HepG2 (cell line): ENCODE measurements around the gene COQ4. TPM values are rescaled to one million over a fixed set of nuclear protein-coding genes. Genes with fewer than 3 reads are reported as not detected.

Experiments used
- CBFB ChIP-seq: sonication (generic); formaldehyde crosslinking; IDR thresholded peaks from 2 replicates; pipeline ENCODE4 v1.4.0; 2020; ENCODE audit warnings: missing genetic modification reagents
- CEBPG ChIP-seq: IDR thresholded peaks from 2 replicates; pipeline ENCODE4 v1.6.1; 2016
- ETV5 ChIP-seq: IDR thresholded peaks from 2 replicates; pipeline ENCODE4 v1.6.1; 2018; ENCODE audit warnings: missing biosample characterization, missing genetic modification reagents, inconsistent platforms, borderline replicate concordance
- GTF3A ChIP-seq: sonication (generic); formaldehyde crosslinking; conservative IDR thresholded peaks from 2 replicates; pipeline ENCODE4 v1.4.0; 2020; ENCODE audit warnings: mild to moderate bottlenecking, missing genetic modification reagents
- HNRNPL ChIP-seq: fragments of 200-400 bp; formaldehyde crosslinking; IDR thresholded peaks from 2 replicates; pipeline ENCODE4 v1.6.1; 2017; ENCODE audit warnings: mild to moderate bottlenecking, low read depth, low read length
- KDM3A ChIP-seq: IDR thresholded peaks from 2 replicates; pipeline ENCODE4 v1.6.1; 2018; ENCODE audit warnings: low read depth, missing compliant biosample characterization
- ZMAT3 ChIP-seq: sonication (generic); formaldehyde crosslinking; conservative IDR thresholded peaks from 2 replicates; pipeline ENCODE4 v1.7.0; 2021; ENCODE audit warnings: missing genetic modification reagents
- ZNF10 ChIP-seq: sonication (generic); formaldehyde crosslinking; IDR thresholded peaks from 2 replicates; pipeline ENCODE4 v1.4.0; 2020; ENCODE audit warnings: mild to moderate bottlenecking, low read depth, missing genetic modification reagents, borderline replicate concordance
- ZNF331 ChIP-seq: sonication (generic); formaldehyde crosslinking; IDR thresholded peaks from 2 replicates; pipeline ENCODE4 v1.4.0; 2020; ENCODE audit warnings: missing genetic modification reagents
- ZNF569 ChIP-seq: sonication (generic); formaldehyde crosslinking; IDR thresholded peaks from 2 replicates; pipeline ENCODE4 v1.5.0; 2020; ENCODE audit warnings: mild to moderate bottlenecking, missing genetic modification reagents, moderate library complexity, borderline replicate concordance
- polyA plus RNA-seq, 8 experiments: library from polyadenylated mRNA; depleted of rRNA in 3 of 8; stranded (reverse) in 7 of 8; unstranded in 1 of 8; fragments of >200 nt; fragmentation: Illumina TruSeq in 4 of 8; extraction: Trizol in 4 of 8; gene quantifications; 2 replicates each; pipeline versions ENCODE4 v1.2.1 to v1.2.3, GENCODE V29; 2011 to 2016; ENCODE audit warnings: low read depth in 4 of 8, missing spikeins in 1 of 8, mixed read lengths in 1 of 8; ENCODE audit not compliant: insufficient read depth in 1 of 8
- total RNA-seq, 5 experiments: library from RNA; depleted of rRNA; stranded (reverse); fragments of >200 nt; fragmentation: Illumina TruSeq; extraction: Trizol; gene quantifications; 2 replicates each; pipeline ENCODE4 v1.2.3, GENCODE V29; 2016; ENCODE audit warnings: low read depth in 1 of 5
- TF ChIP-seq, protein P1 (sequence below): sonication (generic); formaldehyde crosslinking; IDR thresholded peaks from 2 replicates; pipeline ENCODE4 v1.8.0; 2022; ENCODE audit warnings: missing genetic modification reagents, mild to moderate bottlenecking, inconsistent platforms, borderline replicate concordance
- TF ChIP-seq, protein P2 (sequence below): sonication (generic); formaldehyde crosslinking; IDR thresholded peaks from 2 replicates; pipeline ENCODE4 v1.4.0; 2020; ENCODE audit warnings: mild to moderate bottlenecking, missing genetic modification reagents
- TF ChIP-seq, protein P3 (sequence below): sonication (generic); formaldehyde crosslinking; IDR thresholded peaks from 2 replicates; pipeline ENCODE4 v1.5.0; 2020; ENCODE audit warnings: missing genetic modification reagents
- TF ChIP-seq, protein P4 (sequence below): sonication (generic); formaldehyde crosslinking; IDR thresholded peaks from 2 replicates; pipeline ENCODE4 v1.9.0; 2021; ENCODE audit warnings: missing genetic modification reagents, mild to moderate bottlenecking, borderline replicate concordance
- TF ChIP-seq, protein P5 (sequence below): sonication (generic); formaldehyde crosslinking; conservative IDR thresholded peaks from 2 replicates; pipeline ENCODE4 v1.8.0; 2022; ENCODE audit warnings: low read depth, missing genetic modification reagents

Gene COQ4
- total and polyA plus RNA-seq, 2 of the 13 experiments (the other 11 are each of a cell fraction or from before 2014, with no cell fraction given), result 26.1 to 36.0 TPM

DNA sequence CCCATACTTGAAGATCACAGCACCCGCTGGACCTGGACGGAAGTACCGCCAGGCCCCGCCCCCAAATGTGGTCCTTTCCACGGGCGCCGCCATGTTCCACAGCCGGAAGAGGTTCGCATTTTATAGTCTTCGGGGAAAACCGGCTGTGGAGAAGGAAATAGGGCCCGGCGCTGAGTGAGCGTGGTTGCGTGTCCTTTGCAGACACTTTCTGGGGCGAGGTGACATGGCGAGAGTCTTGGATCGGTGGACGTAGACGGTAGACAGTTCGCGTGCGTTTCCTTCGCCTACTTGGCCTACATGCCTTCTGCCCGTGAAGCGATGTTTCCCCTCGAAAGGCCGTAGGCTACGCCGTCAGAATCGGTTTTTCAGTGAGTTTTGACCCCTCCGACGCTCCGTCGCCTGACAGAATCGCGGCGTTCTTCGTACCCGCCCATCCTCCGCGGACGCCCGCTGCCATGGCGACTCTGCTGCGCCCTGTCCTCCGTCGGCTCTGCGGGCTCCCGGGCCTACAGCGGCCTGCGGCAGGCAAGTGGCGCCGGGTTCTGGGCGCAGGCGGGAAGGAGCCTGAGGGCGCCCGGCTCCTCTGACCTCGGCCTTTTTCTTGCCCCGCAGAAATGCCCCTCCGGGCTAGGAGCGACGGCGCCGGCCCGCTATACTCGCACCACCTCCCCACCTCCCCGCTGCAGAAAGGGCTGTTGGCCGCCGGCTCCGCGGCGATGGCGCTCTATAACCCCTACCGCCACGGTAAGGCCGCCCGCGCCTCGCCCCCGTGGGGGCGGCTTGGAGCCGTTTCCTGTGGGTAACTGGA, at the start of gene COQ4, which contains the start of gene TRUB2 (continued):
- TF ChIP-seq, protein P1, sequence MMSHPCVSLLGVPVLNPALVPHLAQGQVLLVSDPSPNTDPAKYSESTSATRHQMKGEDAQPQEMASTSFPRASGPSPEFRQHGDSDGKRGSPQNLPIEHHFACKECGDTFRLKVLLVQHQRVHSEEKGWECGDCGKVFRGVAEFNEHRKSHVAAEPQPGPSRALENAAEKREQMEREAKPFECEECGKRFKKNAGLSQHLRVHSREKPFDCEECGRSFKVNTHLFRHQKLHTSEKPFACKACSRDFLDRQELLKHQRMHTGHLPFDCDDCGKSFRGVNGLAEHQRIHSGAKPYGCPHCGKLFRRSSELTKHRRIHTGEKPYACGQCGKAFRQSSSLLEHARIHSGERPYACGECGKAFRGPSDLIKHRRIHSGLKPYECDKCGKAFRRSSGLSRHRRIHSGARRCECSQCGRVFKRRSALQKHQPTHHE (CRISPR knock-in tag), result peak; percentile 72
- TF ChIP-seq ZMAT3 (CRISPR knock-in tag), result peak; percentile 60; the same call in 1 of the 2 replicates
- TF ChIP-seq GTF3A, result 0 out of 2 replicates have a peak, but pooled peaks have one; percentile 42
- TF ChIP-seq, protein P2, sequence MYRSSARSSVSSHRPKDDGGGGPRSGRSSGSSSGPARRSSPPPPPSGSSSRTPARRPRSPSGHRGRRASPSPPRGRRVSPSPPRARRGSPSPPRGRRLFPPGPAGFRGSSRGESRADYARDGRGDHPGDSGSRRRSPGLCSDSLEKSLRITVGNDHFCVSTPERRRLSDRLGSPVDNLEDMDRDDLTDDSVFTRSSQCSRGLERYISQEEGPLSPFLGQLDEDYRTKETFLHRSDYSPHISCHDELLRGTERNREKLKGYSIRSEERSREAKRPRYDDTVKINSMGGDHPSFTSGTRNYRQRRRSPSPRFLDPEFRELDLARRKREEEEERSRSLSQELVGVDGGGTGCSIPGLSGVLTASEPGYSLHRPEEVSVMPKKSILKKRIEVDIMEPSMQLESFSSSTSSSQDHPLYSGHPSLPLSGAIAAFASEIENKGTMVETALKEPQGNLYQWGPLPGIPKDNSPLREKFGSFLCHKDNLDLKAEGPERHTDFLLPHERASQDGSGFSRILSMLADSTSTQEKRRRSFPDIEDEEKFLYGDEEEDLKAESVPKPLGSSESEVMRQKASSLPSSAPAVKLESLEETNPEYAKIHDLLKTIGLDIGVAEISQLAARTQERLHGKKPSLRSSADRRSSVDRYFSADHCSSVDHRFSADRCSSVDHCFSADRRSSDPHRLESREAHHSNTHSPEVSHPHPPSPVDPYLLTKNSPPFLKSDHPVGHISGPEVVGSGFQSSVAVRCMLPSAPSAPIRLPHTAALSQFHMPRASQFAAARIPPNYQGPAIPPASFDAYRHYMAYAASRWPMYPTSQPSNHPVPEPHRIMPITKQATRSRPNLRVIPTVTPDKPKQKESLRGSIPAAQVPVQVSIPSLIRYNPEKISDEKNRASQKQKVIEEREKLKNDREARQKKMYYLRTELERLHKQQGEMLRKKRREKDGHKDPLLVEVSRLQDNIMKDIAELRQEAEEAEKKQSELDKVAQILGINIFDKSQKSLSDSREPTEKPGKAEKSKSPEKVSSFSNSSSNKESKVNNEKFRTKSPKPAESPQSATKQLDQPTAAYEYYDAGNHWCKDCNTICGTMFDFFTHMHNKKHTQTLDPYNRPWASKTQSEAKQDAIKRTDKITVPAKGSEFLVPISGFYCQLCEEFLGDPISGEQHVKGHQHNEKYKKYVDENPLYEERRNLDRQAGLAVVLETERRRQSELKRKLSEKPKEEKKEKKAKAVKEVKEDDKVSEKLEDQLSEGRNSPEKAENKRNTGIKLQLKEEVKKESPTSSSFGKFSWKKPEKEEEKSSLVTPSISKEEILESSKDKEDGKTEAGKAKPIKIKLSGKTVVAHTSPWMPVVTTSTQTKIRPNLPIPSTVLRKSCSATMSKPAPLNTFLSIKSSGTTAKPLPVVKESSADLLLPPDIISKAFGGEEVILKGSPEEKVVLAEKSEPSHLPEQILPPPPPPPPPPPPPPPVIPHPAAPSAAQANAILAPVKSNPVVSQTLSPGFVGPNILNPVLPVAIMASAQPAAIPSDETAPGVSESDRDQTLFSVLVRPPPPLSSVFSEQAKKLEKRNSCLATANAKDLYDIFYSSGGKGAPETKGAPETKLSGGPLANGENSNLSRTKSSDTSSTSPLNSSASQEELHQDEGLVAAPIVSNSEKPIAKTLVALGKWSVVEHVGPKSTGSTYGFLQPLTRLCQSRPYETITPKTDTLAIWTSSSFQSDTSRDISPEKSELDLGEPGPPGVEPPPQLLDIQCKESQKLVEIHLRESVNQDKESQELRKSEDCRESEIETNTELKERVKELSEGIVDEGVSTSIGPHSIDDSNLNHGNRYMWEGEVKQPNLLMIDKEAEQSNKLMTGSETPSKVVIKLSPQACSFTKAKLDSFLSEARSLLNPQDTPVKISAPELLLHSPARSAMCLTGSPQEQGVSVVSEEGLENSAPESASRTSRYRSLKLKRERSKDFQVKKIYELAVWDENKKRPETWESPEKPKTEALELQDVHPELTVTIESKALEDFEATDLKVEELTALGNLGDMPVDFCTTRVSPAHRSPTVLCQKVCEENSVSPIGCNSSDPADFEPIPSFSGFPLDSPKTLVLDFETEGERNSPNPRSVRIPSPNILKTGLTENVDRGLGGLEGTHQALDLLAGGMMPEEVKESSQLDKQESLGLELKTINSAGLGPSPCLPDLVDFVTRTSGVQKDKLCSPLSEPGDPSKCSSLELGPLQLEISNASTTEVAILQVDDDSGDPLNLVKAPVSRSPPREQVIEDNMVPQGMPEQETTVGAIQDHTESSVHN, result no peak
- TF ChIP-seq ZNF10, result no peak
- TF ChIP-seq, protein P3, sequence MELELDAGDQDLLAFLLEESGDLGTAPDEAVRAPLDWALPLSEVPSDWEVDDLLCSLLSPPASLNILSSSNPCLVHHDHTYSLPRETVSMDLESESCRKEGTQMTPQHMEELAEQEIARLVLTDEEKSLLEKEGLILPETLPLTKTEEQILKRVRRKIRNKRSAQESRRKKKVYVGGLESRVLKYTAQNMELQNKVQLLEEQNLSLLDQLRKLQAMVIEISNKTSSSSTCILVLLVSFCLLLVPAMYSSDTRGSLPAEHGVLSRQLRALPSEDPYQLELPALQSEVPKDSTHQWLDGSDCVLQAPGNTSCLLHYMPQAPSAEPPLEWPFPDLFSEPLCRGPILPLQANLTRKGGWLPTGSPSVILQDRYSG (CRISPR knock-in tag), result peak; percentile 92
- TF ChIP-seq, protein P4, sequence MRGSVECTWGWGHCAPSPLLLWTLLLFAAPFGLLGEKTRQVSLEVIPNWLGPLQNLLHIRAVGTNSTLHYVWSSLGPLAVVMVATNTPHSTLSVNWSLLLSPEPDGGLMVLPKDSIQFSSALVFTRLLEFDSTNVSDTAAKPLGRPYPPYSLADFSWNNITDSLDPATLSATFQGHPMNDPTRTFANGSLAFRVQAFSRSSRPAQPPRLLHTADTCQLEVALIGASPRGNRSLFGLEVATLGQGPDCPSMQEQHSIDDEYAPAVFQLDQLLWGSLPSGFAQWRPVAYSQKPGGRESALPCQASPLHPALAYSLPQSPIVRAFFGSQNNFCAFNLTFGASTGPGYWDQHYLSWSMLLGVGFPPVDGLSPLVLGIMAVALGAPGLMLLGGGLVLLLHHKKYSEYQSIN (CRISPR knock-in tag), result no peak
- TF ChIP-seq CEBPG (CRISPR knock-in tag), result peak; percentile 40
- TF ChIP-seq, protein P5, sequence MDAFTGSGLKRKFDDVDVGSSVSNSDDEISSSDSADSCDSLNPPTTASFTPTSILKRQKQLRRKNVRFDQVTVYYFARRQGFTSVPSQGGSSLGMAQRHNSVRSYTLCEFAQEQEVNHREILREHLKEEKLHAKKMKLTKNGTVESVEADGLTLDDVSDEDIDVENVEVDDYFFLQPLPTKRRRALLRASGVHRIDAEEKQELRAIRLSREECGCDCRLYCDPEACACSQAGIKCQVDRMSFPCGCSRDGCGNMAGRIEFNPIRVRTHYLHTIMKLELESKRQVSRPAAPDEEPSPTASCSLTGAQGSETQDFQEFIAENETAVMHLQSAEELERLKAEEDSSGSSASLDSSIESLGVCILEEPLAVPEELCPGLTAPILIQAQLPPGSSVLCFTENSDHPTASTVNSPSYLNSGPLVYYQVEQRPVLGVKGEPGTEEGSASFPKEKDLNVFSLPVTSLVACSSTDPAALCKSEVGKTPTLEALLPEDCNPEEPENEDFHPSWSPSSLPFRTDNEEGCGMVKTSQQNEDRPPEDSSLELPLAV (CRISPR knock-in tag), result no peak
- peak; percentile 53; the same call in 1 of the 2 replicates for TF ChIP-seq HNRNPL
- no peak for TF ChIP-seq ZNF331 (CRISPR knock-in tag)
- peak; percentile 92 for TF ChIP-seq CBFB (CRISPR knock-in tag)
- no peak for TF ChIP-seq ZNF569
- TF ChIP-seq ETV5, result peak; percentile 57; the same call in 1 of the 2 replicates
- TF ChIP-seq KDM3A (CRISPR knock-in tag), result no peak
